ENCODE data around the gene IL12A.

GRCh38 chr3:159991591-159991990 is 3.0 kb downstream of the IL12A start:
- TF ChIP-seq CTCF (IDR thresholded peaks at IDR 0.05 in 4 of 5, conservative IDR thresholded peaks at IDR 0.05 in 1 of 5) (no peak), POLR2A (IDR thresholded peaks at IDR 0.05) (no peak)

Measured in gastrocnemius medialis (tissue), 4 donors.